Kidney (tissue), 14 donors: ENCODE results near the gene HEXD. TPM values are rescaled to one million over a fixed set of nuclear protein-coding genes. Genes with fewer than 3 reads are reported as not detected.

Experiments
- DNase-seq, 5 donors: peaks; one replicate each; pipeline ENCODE4 v3.0.0-alpha.2; 2013 to 2020
- FAIRE-seq: peaks from 2 replicates; lab custom pipeline; 2012; peaks lifted over from hg19 to GRCh38; lab: Jason Lieb, UNC
- H3K27ac ChIP-seq, 2 donors: one replicate each; pipeline ENCODE4 v1.7.0; 2013; ENCODE audit warnings: low read depth in 2 of 2, low read length in 2 of 2, inconsistent platforms in 1 of 2
- H3K27me3 ChIP-seq: one replicate; pipeline ENCODE4 v1.7.1; 2013; ENCODE audit warnings: low read length, inconsistent platforms; ENCODE audit not compliant: control insufficient read depth, insufficient read depth
- H3K36me3 ChIP-seq, 3 donors: one replicate each; pipeline versions ENCODE4 v1.7.0 to v1.7.1; 2013; ENCODE audit warnings: low read length in 3 of 3, control low read depth in 1 of 3, inconsistent platforms in 1 of 3; ENCODE audit not compliant: insufficient read depth in 3 of 3, control insufficient read depth in 2 of 3
- H3K4me1 ChIP-seq, 3 donors: one replicate each; pipeline versions ENCODE4 v1.7.0 to v1.7.1; 2013; ENCODE audit warnings: low read length in 3 of 3, inconsistent platforms in 1 of 3, low read depth in 1 of 3; ENCODE audit not compliant: control insufficient read depth in 2 of 3, insufficient read depth in 2 of 3
- H3K4me3 ChIP-seq, 3 donors: one replicate each; pipeline versions ENCODE4 v1.7.0 to v1.8.1; 2013; ENCODE audit warnings: low read length in 3 of 3, control low read depth in 1 of 3, inconsistent platforms in 1 of 3
- H3K9ac ChIP-seq, 3 donors: one replicate each; pipeline versions ENCODE4 v1.7.0 to v1.7.1; 2013; ENCODE audit warnings: low read length in 3 of 3, control low read depth in 1 of 3, inconsistent platforms in 1 of 3
- H3K9me3 ChIP-seq, 3 donors: one replicate each; pipeline versions ENCODE4 v1.7.0 to v1.7.1; 2013; ENCODE audit warnings: low read length in 3 of 3, control low read depth in 1 of 3, inconsistent platforms in 1 of 3; ENCODE audit not compliant: control insufficient read depth in 2 of 3, insufficient read depth in 1 of 3
- CTCF ChIP-seq: IDR thresholded peaks from 3 replicates; pipeline ENCODE4 v1.5.1; 2012; ENCODE audit warnings: mild to moderate bottlenecking, moderate library complexity, borderline replicate concordance; ENCODE audit not compliant: insufficient read depth; ENCODE audit errors: extremely low read depth
- intact Hi-C: fragments of 100-400 bp; cut with DNase I; formaldehyde crosslinking; loops from one replicate; pipeline ENCODE4 v1.11.1; 2022
- polyA plus RNA-seq: library from polyadenylated mRNA; stranded (reverse); fragments of 350-450 nt; fragmentation: Illumina TruSeq; extraction: RNeasy Lipid Tissue Mini Kit (QIAGEN cat#74804); gene quantifications from one replicate; pipeline ENCODE4 v1.2.3, GENCODE V29; 2014; ENCODE audit warnings: low read depth, low replicate concordance; ENCODE audit not compliant: insufficient read depth
- total RNA-seq: library from RNA; stranded (reverse); fragmentation: NEBNext Ultra II Directional; extraction: Animal tissue kit (Norgen Biotek cat#: 25700); gene quantifications from one replicate; pipeline ENCODE4 v1.2.1, GENCODE V29; 2021
- donor health status: control.
- donor health status: control.
- donor health status: control.
- donor health status: control.
- donor health status: control.
- donor health status: DM: yes; HTN: yes; CAD: no.
- donor health status: Normal renal cell carcinoma (clear cell type).

HEXD gene
- total and polyA plus RNA-seq, 2 donors from 2014 or later, result 39.2 to 42.0 TPM

GRCh38 chr17:82429824-82430223, 11.7 kb downstream of the HEXD start:
- no peaks in the 10 kb centered on the region for H3K9me3 ChIP-seq
- DNase-seq, result peak in 1 of 5 donors; percentile 51
- no peak for TF ChIP-seq CTCF
- no peak overlapping the region for H3K4me3 ChIP-seq
- H3K4me1 ChIP-seq, result no peaks in the 10 kb centered on the region
- no peak overlapping the region for H3K27ac ChIP-seq
- intact Hi-C loops, result no loop called here
- H3K27me3 ChIP-seq, result no peaks in the 10 kb centered on the region
- H3K9ac ChIP-seq, result no peak overlapping the region
- no peak for FAIRE-seq
- peaks cover 0 to 2% (median 0%) of the 10 kb centered on the region in 3 donors for H3K36me3 ChIP-seq

GRCh38 chr17:82432017-82432416, 13.9 kb downstream of the HEXD start:
- Histone ChIP-seq H3K4me3 (no peak overlapping the region), H3K36me3 (peaks cover 0 to 6% (median 0%) of the 10 kb centered on the region in 3 donors), H3K9ac (no peak overlapping the region), H3K9me3 (no peaks in the 10 kb centered on the region), H3K27me3 (no peaks in the 10 kb centered on the region), H3K27ac (no peak overlapping the region), H3K4me1 (no peaks in the 10 kb centered on the region)
- TF ChIP-seq CTCF, result no peak
- intact Hi-C loops, result no loop called here
- DNase-seq (peak in 1 of 5 donors; percentile 54), FAIRE-seq (no peak)

GRCh38 chr17:82433560-82434215, 15.5 kb downstream of the HEXD start:
- Histone ChIP-seq H3K4me3 (no peak overlapping the region), H3K9ac (no peak overlapping the region), H3K27ac (no peak overlapping the region), H3K27me3 (no peaks in the 10 kb centered on the region), H3K9me3 (no peaks in the 10 kb centered on the region), H3K36me3 (peaks cover 0 to 6% (median 0%) of the 10 kb centered on the region in 3 donors), H3K4me1 (no peaks in the 10 kb centered on the region)
- intact Hi-C loops, result no loop called here
- TF ChIP-seq CTCF, result no peak
- DNase-seq (no peak), FAIRE-seq (no peak)
